HG02642 (cell line): Measurements from ENCODE around the gene CMTM3.
"Not testable (repeated sequence)": the region's sequence is repeated elsewhere in the genome, so short reads cannot be mapped to it uniquely, and the experiment has no call there.

Experiments
- ATAC-seq: cut with Tn5 transposase; IDR thresholded peaks from one replicate; pipeline ENCODE4 v1.9.1; 2021; ENCODE audit warnings: mild to moderate bottlenecking; ENCODE audit not compliant: unreplicated experiment, poor library complexity

The CMTM3 gene

GRCh38 chr16:66658143-66658859, 53.8 kb downstream of the CMTM3 start:
- ATAC-seq: no peak

- no peak for ATAC-seq
Measured at GRCh38 chr16:66658860-66659190, 54.3 kb downstream of the CMTM3 start.

DNA sequence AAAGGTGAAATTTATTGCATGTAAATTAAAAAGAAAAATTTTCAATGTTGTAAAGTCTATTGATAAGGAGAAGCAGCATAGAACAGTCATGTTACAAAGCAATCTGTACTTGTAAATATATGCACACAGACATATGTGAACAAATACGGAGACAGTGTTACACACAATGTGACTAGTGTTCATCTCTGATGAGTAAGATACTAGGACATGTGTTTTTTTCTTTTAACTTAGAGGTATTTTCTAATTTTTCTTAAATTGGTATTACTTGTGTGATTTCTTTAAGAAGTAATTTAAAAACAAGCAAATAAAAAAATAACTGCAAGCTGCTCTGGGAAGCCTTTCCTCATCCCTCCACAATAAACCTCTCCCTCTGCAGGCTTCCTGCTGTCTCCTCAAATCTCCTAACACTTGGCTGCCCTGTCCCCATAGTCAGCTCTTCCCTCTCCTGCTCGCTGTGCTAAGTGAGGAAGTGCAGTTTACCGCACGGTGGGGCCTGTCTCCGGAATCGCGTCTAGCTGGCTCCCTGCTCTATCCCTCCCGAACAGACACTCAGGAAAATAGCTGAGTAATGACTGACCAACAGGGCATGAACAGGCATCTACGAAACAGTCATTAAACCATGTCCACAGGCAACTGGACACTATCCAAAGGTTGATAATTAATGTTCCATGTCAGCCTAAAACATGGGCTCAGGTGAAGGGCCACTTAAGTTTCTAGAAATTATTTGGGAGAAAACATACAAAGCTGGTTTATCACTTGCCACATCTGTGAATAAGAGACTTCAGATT, 56.1 kb downstream of the CMTM3 start:
- ATAC-seq: no peak

DNA sequence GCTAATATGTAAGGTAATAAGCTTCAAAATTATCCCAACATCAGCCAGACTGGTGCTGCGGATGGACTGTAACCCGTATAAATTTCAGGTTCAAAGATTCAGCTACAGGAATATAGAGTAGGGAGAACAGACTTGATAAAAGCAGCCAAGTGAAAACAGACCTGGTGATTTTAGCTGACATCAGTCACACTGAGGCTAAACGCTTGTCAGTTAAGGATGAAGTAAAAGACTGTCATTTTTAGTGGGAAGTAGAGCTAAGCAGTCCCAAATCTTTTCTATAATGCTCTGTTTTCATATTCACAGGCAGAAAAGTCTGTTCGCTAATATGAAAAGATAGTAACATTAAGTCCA, 56.7 kb downstream of the CMTM3 start:
- ATAC-seq: no peak

GRCh38 chr16:66661671-66662346, 57.3 kb downstream of the CMTM3 start:
- not testable (repeated sequence) for ATAC-seq

DNA sequence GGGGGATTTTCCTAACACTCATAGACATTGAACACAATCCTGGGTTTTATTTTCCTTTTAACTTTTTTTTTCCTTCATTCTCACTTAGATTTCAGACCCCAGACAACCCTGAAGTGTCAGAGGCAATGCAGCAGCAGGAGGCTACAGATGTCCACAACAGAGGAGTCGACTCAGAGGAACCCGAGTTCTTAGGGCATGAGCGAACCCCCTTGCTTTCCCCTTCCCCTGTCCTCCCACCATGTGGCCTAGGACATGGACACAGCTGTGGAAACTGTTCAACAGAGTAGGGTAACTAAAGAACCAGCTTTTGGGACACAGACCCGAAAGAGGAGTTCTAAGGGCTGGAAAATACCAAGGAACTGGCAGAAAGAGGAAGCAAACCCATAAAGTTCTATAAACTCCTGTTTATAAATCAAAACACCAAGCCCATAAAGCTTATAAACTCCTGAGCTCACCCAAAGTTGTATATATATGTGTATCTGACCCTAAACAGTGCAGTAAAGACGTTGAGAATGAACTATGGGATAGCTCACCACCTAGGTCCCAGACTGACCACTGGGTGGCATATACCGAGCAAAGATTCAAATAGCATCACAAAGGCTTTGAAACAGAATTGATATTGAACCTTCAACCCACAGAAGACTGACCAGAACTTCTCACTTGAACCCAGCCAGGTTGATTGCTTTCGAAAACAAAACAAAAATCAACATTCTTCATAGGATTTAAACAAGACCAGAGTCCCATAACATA, 58.1 kb downstream of the CMTM3 start:
- ATAC-seq: no peak
